C4-2B (cell line): ENCODE results near the gene NSRP1.

Experiments used
- CTCF ChIP-seq: fragments of 450-650 bp; conservative IDR thresholded peaks from 2 replicates; pipeline ENCODE4 v1.5.1; 2017; ENCODE audit warnings: mild to moderate bottlenecking
- ZFX ChIP-seq: fragments of 450-650 bp; IDR thresholded peaks from 2 replicates; pipeline ENCODE4 v1.6.1; 2017

- TF ChIP-seq CTCF, result no peak
- no peak for TF ChIP-seq ZFX
Observed at GRCh38 chr17:30217054-30217453, 100.4 kb downstream of the NSRP1 start.
